OCI-LY1 (cell line): Measurements from ENCODE around the gene NAPEPLD.
"Not testable (repeated sequence)": the region's sequence is repeated elsewhere in the genome, so short reads cannot be mapped to it uniquely, and the experiment has no call there.

Source experiments
- H2AFZ ChIP-seq: fragments of 200-600 bp; sonication (generic), shearing (Covaris generic); 2 replicates; pipeline ENCODE4 v1.6.0; 2014; ENCODE audit warnings: antibody characterized with exemption, mild to moderate bottlenecking, low read length
- H3F3A ChIP-seq: fragments of 200-600 bp; sonication (generic), shearing (Covaris generic); 2 replicates; pipeline ENCODE4 v1.6.0; 2014; ENCODE audit warnings: mild to moderate bottlenecking, antibody characterized with exemption, low read length, moderate library complexity; ENCODE audit not compliant: insufficient read depth
- H3K27ac ChIP-seq: fragments of 200-600 bp; sonication (generic); 2 replicates; pipeline ENCODE4 v1.5.1; 2014; ENCODE audit warnings: low read length, mixed run types, mild to moderate bottlenecking, low read depth; ENCODE audit not compliant: poor library complexity, severe bottlenecking
- H3K27me3 ChIP-seq: fragments of 200-600 bp; sonication (generic); 2 replicates; pipeline ENCODE4 v1.6.0; 2014; ENCODE audit warnings: antibody characterized with exemption, mild to moderate bottlenecking, low read length, moderate library complexity; ENCODE audit not compliant: insufficient read depth
- H3K36me3 ChIP-seq: fragments of 200-600 bp; sonication (generic); 2 replicates; pipeline ENCODE4 v1.6.1; 2014; ENCODE audit warnings: mild to moderate bottlenecking, antibody characterized with exemption, low read length, moderate library complexity, mixed read lengths; ENCODE audit not compliant: insufficient read depth
- H3K4me1 ChIP-seq: fragments of 200-600 bp; sonication (generic); 2 replicates; pipeline ENCODE4 v1.5.1; 2014; ENCODE audit warnings: mild to moderate bottlenecking, low read length, moderate library complexity; ENCODE audit not compliant: insufficient read depth, severe bottlenecking
- H3K4me2 ChIP-seq: fragments of 200-600 bp; sonication (generic), shearing (Covaris generic); 2 replicates; pipeline ENCODE4 v1.6.1; 2014; ENCODE audit warnings: low read length
- H3K4me3 ChIP-seq: fragments of 200-600 bp; sonication (generic); 2 replicates; pipeline ENCODE4 v1.5.1; 2014; ENCODE audit warnings: low read length, low read depth, mild to moderate bottlenecking, mixed read lengths; ENCODE audit not compliant: poor library complexity, severe bottlenecking
- H3K79me2 ChIP-seq: fragments of 200-600 bp; shearing (Covaris generic); 2 replicates; pipeline ENCODE4 v1.6.1; 2016; ENCODE audit warnings: mixed run types, low read length, mixed read lengths; ENCODE audit not compliant: insufficient read depth
- H3K9ac ChIP-seq: fragments of 200-600 bp; sonication (generic), shearing (Covaris generic); 2 replicates; pipeline ENCODE4 v1.6.1; 2014; ENCODE audit warnings: mild to moderate bottlenecking, low read length, mixed read lengths
- H3K9me2 ChIP-seq: fragments of 200-600 bp; sonication (generic), shearing (Covaris generic); 2 replicates; pipeline ENCODE4 v1.6.1; 2014; ENCODE audit warnings: low read depth, mild to moderate bottlenecking, low read length, mixed read lengths
- H3K9me3 ChIP-seq: fragments of 200-600 bp; shearing (Covaris generic); 2 replicates; pipeline ENCODE4 v1.6.1; 2014; ENCODE audit warnings: low read length, mixed read lengths
- H4K20me1 ChIP-seq: fragments of 200-600 bp; sonication (generic), shearing (Covaris generic); 2 replicates; pipeline ENCODE4 v1.6.0; 2016; ENCODE audit warnings: mild to moderate bottlenecking, low read length; ENCODE audit not compliant: insufficient read depth
- EZH2 ChIP-seq: fragments of 200-600 bp; sonication (generic), shearing (Covaris generic); IDR thresholded peaks from 2 replicates; pipeline ENCODE4 v1.8.0; 2017; ENCODE audit warnings: borderline replicate concordance, mixed run types, mild to moderate bottlenecking, antibody characterized with exemption, low read length, moderate library complexity, mixed read lengths
- TF ChIP-seq, protein P1 (sequence below): fragments of 200-600 bp; sonication (generic), shearing (Covaris generic); IDR thresholded peaks from 2 replicates; pipeline ENCODE4 v1.5.1; 2017; ENCODE audit warnings: mild to moderate bottlenecking, antibody characterized with exemption, low read length, moderate library complexity, mixed read lengths

The NAPEPLD gene

DNA sequence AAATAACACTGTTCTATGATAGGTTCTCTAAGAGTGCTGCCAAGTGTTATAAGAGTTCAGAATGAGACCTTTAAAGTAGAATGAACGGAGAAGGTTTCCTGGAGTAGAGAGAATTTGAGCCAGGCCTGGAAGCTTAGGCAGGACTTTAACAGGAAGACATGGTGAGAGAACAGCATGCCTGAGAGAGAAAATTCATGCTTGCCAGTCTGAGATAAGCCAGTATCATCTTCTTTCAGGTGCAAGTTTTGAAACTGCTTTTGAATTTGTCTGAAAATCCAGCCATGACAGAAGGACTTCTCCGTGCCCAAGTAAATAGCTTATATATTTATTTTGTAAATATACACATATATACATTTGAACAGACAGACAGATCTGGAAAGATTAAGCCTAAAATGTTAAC is 51.9 kb downstream of the NAPEPLD start:
- no peak overlapping the region for H3K4me3 ChIP-seq
- H3K27ac ChIP-seq = no peak overlapping the region
- H3F3A ChIP-seq = peaks cover 10% of the 10 kb centered on the region
- no peaks in the 10 kb centered on the region for H3K9me2 ChIP-seq
- H3K4me2 ChIP-seq = no peak overlapping the region
- H3K4me1 ChIP-seq = no peaks in the 10 kb centered on the region
- H3K27me3 ChIP-seq = no peaks in the 10 kb centered on the region
- no peaks in the 10 kb centered on the region for H3K79me2 ChIP-seq
- peaks cover 60% of the 10 kb centered on the region for H3K36me3 ChIP-seq
- no peak overlapping the region for H3K9ac ChIP-seq
- H2AFZ ChIP-seq = no peak overlapping the region
- TF ChIP-seq, protein P1, sequence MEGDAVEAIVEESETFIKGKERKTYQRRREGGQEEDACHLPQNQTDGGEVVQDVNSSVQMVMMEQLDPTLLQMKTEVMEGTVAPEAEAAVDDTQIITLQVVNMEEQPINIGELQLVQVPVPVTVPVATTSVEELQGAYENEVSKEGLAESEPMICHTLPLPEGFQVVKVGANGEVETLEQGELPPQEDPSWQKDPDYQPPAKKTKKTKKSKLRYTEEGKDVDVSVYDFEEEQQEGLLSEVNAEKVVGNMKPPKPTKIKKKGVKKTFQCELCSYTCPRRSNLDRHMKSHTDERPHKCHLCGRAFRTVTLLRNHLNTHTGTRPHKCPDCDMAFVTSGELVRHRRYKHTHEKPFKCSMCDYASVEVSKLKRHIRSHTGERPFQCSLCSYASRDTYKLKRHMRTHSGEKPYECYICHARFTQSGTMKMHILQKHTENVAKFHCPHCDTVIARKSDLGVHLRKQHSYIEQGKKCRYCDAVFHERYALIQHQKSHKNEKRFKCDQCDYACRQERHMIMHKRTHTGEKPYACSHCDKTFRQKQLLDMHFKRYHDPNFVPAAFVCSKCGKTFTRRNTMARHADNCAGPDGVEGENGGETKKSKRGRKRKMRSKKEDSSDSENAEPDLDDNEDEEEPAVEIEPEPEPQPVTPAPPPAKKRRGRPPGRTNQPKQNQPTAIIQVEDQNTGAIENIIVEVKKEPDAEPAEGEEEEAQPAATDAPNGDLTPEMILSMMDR = no peak
- TF ChIP-seq EZH2 = no peak
- no peaks in the 10 kb centered on the region for H3K9me3 ChIP-seq
- no peaks in the 10 kb centered on the region for H4K20me1 ChIP-seq

DNA sequence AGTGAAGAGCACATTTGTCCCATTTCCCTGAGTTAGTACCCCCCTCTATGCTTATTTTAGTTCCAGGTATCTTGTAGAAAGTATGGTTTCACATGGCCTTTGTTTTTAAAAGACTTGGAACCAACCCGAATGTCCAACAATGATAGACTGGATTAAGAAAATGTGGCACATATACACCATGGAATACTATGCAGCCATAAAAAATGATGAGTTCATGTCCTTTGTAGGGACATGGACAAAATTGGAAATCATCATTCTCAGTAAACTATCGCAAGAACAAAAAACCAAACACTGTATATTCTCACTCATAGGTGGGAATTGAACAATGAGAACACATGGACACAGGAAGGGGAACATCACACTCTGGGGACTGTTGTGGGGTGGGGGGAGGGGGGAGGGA is 53.3 kb downstream of the NAPEPLD start:
- H3K4me2 ChIP-seq, H3K9me2 ChIP-seq, H3K4me3 ChIP-seq, H3K4me1 ChIP-seq, H4K20me1 ChIP-seq, H3K79me2 ChIP-seq, H3F3A ChIP-seq, H3K27ac ChIP-seq, H3K9me3 ChIP-seq, H2AFZ ChIP-seq, H3K9ac ChIP-seq, H3K27me3 ChIP-seq: not testable (repeated sequence)
- peaks cover 54% of the 10 kb centered on the region for H3K36me3 ChIP-seq

DNA sequence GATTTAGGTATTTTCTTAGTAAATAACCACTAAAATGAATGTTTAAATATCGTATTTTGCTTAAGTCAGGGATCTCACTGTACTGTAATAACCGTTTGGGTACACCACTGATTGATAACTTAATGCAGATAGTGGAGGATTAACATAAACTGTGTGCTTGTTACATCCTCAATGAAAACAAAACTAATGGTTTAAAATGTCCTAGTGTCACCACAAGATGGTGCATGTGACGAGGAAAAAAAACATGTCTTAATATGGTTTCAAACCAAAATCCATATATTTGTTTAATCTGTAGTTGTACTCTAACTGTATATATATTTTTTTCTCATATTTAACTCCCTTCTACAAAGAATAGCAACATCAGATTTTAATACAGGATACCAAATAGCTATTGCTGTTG is 54.8 kb downstream of the NAPEPLD start:
- no peak overlapping the region for H3K9ac ChIP-seq
- no peaks in the 10 kb centered on the region for H3K79me2 ChIP-seq
- no peaks in the 10 kb centered on the region for H3K27me3 ChIP-seq
- H3K4me3 ChIP-seq = no peak overlapping the region
- H2AFZ ChIP-seq = no peak overlapping the region
- no peak overlapping the region for H3K4me2 ChIP-seq
- H3K9me3 ChIP-seq = no peaks in the 10 kb centered on the region
- peaks cover 56% of the 10 kb centered on the region for H3K36me3 ChIP-seq
- H4K20me1 ChIP-seq = no peaks in the 10 kb centered on the region
- no peak for TF ChIP-seq EZH2
- TF ChIP-seq, protein P1 = peak; percentile 59
- H3K9me2 ChIP-seq = no peaks in the 10 kb centered on the region
- no peaks in the 10 kb centered on the region for H3K4me1 ChIP-seq
- no peak overlapping the region for H3K27ac ChIP-seq
- peaks cover 10% of the 10 kb centered on the region for H3F3A ChIP-seq

DNA sequence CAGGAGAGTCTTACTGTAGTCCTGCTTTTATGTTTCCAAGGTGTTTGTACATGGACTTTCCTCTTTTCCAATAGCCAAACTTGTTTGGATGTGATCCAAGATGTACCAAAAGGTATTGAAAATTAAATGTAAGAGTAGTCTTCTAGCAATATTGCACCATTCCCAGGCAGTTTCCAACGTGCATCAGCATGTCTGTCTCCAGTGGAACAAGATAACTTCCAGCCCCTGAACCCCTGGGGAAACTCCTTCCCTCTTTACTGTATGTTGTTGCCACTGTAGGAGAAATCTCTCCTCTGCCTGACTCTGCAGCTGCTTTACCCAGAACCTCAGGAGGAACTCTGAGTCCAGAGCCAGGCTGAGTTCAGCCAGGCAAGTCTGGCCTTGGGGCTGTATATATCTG is 55.5 kb downstream of the NAPEPLD start:
- H3K4me1 ChIP-seq = no peaks in the 10 kb centered on the region
- H3K9ac ChIP-seq = no peak overlapping the region
- no peak for TF ChIP-seq EZH2
- TF ChIP-seq, protein P1 = no peak
- H3K9me3 ChIP-seq = no peaks in the 10 kb centered on the region
- peaks cover 63% of the 10 kb centered on the region for H3K36me3 ChIP-seq
- H3K79me2 ChIP-seq = no peaks in the 10 kb centered on the region
- H3K4me2 ChIP-seq = no peak overlapping the region
- no peaks in the 10 kb centered on the region for H3K27me3 ChIP-seq
- H3K27ac ChIP-seq = no peak overlapping the region
- no peak overlapping the region for H2AFZ ChIP-seq
- peaks cover 10% of the 10 kb centered on the region for H3F3A ChIP-seq
- H3K9me2 ChIP-seq = no peaks in the 10 kb centered on the region
- no peak overlapping the region for H3K4me3 ChIP-seq
- H4K20me1 ChIP-seq = no peaks in the 10 kb centered on the region

DNA sequence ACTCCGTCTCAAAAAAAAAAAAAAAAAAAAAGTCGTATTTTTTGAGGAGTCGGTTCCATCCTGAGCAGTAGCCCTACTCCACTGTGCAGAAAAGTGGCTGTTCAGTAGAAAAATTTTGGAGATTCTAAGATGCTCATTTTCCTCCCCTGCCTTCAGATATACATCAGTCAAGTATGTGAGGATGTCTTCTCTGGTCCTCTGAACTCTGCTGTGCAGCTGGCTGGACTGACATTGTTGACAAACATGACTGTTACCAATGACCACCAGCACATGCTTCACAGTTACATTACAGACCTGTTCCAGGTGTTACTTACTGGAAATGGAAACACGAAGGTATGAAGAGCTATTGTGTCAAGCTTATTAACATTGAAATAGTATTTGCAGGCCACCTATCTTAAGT is 56.6 kb downstream of the NAPEPLD start:
- not testable (repeated sequence) for H2AFZ ChIP-seq, H3K9me2 ChIP-seq, H3K27me3 ChIP-seq, H3K79me2 ChIP-seq, H3K27ac ChIP-seq, H3K4me2 ChIP-seq, H3K4me1 ChIP-seq, H3F3A ChIP-seq, H3K9me3 ChIP-seq, H3K4me3 ChIP-seq, H3K9ac ChIP-seq, H4K20me1 ChIP-seq
- H3K36me3 ChIP-seq = peaks cover 68% of the 10 kb centered on the region
